ENCODE results near the gene ITPR1. TPM values are rescaled to one million over a fixed set of nuclear protein-coding genes. Genes with fewer than 3 reads are reported as not detected.

ITPR1 gene
- total RNA-seq, 1 donor from 2014 or later, result 143 TPM

DNA sequence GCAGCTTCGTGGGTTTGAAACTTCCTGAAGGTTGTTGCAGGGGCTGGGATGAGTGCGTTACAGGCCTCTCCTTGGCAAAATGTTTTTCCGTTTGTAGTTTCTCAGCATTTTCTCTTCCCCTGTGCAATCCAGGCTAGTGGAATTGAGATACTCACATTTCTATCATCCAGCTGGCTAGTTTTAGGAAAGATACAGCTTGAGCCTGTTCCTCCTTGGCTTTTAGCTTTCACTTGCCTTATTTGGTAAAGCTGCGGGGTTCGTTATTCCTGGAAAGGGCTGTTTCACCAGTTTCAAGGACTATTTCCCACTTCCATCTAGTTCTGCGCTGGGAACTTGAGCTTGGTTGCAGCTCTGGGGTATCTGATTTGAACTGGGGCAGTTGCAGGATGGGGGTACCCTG is 90.3 kb downstream of the ITPR1 start:
- ChIA-PET CTCF (interaction anchor here (0.6 to 1.9 kb wide), 4 partner anchors 50 to 232 kb away, joined by 4 to 7 read pairs (median 5); no protein-coding TSS in a partner anchor), POLR2A (interaction anchor here (0.9 to 1.8 kb wide), 2 partner anchors 80 to 90 kb away, joined by 3 to 4 read pairs; partner anchors contain the start of gene ITPR1)
- intact Hi-C loops (cut with micrococcal nuclease), result loop anchor here (5.0 kb wide), 1 partner anchor 76 kb away; no protein-coding TSS in a partner anchor
- no peaks in the 10 kb centered on the region for H3K27me3 Mint-ChIP-seq
- H3K4me1 Mint-ChIP-seq, result peaks cover 80% of the 10 kb centered on the region
- TF ChIP-seq, protein P1, sequence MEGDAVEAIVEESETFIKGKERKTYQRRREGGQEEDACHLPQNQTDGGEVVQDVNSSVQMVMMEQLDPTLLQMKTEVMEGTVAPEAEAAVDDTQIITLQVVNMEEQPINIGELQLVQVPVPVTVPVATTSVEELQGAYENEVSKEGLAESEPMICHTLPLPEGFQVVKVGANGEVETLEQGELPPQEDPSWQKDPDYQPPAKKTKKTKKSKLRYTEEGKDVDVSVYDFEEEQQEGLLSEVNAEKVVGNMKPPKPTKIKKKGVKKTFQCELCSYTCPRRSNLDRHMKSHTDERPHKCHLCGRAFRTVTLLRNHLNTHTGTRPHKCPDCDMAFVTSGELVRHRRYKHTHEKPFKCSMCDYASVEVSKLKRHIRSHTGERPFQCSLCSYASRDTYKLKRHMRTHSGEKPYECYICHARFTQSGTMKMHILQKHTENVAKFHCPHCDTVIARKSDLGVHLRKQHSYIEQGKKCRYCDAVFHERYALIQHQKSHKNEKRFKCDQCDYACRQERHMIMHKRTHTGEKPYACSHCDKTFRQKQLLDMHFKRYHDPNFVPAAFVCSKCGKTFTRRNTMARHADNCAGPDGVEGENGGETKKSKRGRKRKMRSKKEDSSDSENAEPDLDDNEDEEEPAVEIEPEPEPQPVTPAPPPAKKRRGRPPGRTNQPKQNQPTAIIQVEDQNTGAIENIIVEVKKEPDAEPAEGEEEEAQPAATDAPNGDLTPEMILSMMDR (IDR thresholded peaks at IDR 0.05), result no peak
- H3K4me3 Mint-ChIP-seq, result no peak overlapping the region
- H3K9me3 Mint-ChIP-seq, result no peaks in the 10 kb centered on the region
- H3K27ac Mint-ChIP-seq, result peak overlapping the region; percentile 91
- peaks cover under 1% of the 10 kb centered on the region for H3K36me3 Mint-ChIP-seq (ENCODE audit: low read depth)
- ATAC-seq (ENCODE audit: low read depth) (no peak), DNase-seq (no peak)

DNA sequence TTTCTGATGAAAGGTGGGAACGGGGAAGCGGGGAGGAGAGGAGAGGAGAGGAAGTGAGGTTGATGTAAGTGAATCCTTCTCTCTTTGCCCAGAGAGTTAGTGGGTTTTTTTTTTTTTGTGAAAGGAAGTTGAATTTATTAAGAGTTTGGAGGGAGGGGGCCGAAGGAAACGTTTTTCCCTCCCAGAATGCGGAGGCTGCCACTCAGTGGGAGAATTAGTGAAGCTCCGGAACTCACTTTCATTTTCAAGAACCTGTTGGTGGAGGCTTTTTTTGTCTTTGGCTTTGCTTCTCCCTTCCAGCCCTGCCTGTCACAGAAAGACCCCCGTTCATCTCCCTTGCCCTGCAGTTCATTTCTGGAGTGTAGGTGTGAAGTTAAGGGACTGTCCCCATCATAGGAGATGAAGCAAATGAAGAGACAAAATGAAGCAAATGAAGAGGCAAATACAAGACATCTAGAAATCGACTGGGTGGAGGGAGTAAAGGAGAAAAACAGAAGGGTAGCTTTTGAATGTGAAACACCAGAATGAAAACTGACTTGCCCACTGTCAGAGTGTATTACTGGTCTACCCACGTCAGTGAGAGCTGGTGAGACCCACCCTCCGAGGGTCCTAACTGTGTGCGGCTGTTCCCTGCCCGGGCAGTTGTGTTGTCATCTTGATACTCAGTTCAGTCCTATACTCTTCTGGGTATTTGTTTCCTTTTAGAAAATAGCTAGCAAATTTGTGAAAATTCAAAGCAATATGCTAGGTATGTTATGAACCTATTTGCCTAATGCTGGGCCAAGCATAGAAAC is 91.5 kb downstream of the ITPR1 start:
- ChIA-PET POLR2A (interaction anchor here (0.6 to 2.9 kb wide), 6 partner anchors 12 to 442 kb away, joined by 3 to 10 read pairs (median 4); partner anchors contain the start of genes ITPR1 and SUMF1), CTCF (interaction anchor here (1.6 to 1.9 kb wide), 3 partner anchors 49 to 234 kb away, joined by 4 to 7 read pairs (median 5); no protein-coding TSS in a partner anchor)
- intact Hi-C loops (cut with micrococcal nuclease), result loop anchor here (1.0 to 5.0 kb wide), 2 partner anchors 11 to 77 kb away; no protein-coding TSS in a partner anchor
- Mint-ChIP-seq H3K27ac (peak overlapping the region; percentile 91), H3K27me3 (no peaks in the 10 kb centered on the region), H3K4me3 (peak overlapping the region; percentile 85), H3K9me3 (no peaks in the 10 kb centered on the region), H3K36me3 (ENCODE audit: low read depth) (peaks cover 9% of the 10 kb centered on the region), H3K4me1 (peaks cover 85% of the 10 kb centered on the region)
- DNase-seq, result no peak
- peak; percentile 30 for ATAC-seq (ENCODE audit: low read depth)
- TF ChIP-seq, protein P1 (IDR thresholded peaks at IDR 0.05), result no peak

DNA sequence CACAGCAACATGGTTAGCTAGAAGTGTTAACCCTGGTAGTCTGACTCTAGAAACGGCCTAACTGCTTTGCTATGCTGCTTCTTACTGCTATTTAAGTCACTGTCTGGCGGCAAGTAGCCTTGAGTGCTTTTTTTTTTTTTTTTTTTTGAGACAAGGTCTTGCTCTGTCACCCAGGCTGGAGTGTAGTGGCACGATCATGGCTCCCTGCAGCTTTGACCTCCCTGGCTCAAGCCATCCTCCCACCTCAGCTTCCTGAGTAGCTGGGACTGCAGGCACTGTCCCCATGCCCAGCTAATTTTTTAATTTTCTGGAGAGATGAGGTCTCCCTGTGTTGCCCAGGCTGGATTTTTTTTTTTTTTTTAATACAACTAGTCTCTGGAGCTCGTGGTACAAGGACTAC is 93.2 kb downstream of the ITPR1 start:
- ATAC-seq (ENCODE audit: low read depth), result no peak
- H3K36me3 Mint-ChIP-seq (ENCODE audit: low read depth), result peaks cover 21% of the 10 kb centered on the region
- H3K9me3 Mint-ChIP-seq, result no peaks in the 10 kb centered on the region
- peaks cover 84% of the 10 kb centered on the region for H3K4me1 Mint-ChIP-seq
- no peak for DNase-seq
- ChIA-PET POLR2A (interaction anchor here (0.6 to 2.9 kb wide), 3 partner anchors 8 to 98 kb away, joined by 3 to 10 read pairs (median 4); partner anchors contain the start of gene ITPR1), CTCF (interaction anchor here (0.6 kb wide), 1 partner anchor 225 kb away, joined by 3 read pairs; no protein-coding TSS in a partner anchor)
- H3K27me3 Mint-ChIP-seq, result no peaks in the 10 kb centered on the region
- H3K4me3 Mint-ChIP-seq, result no peak overlapping the region
- TF ChIP-seq, protein P1 (IDR thresholded peaks at IDR 0.05), result no peak
- no peak overlapping the region for H3K27ac Mint-ChIP-seq
- intact Hi-C loops (cut with micrococcal nuclease), result no loop called here

DNA sequence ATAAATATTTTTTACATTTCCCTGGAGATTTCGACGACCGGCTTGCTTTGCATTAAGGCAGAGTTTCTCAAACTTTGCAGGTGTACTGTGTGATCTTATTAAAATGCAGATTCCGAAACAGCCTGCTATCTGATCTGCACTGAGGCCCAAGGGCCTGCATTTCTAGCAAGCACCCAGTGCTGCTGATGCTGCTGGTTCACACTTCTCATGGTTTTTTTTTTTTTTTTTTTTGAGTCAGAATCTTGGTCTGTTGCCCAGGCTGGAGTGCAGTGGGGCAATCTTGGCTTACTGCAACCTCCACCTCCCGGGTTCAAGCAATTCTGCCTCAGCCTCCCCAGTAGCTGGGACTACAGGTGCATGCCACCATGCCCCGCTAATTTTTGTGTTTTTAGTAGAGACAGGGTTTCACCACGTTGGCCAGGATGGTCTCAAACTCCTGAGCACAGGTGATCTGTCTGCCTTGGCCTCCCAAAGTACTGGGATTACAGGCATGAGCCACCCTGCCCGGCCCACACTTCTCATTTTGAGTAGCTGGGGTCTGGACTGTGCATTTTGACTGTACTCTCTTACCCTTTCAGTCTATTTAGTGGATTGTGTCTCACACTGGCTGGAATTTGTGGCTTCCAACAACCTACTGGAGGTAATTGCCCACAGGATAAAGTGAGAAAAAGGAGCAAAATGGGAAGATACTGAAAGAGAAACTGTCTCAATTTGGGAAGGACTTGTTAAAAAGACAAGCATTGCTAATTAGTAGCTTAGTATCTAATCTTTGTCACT is 94.1 kb downstream of the ITPR1 start:
- H3K27me3 Mint-ChIP-seq, result no peaks in the 10 kb centered on the region
- ChIA-PET CTCF (interaction anchor here (0.6 to 1.1 kb wide), 2 partner anchors 226 to 237 kb away, joined by 3 to 4 read pairs; no protein-coding TSS in a partner anchor), POLR2A (interaction anchor here (1.0 to 1.2 kb wide), 3 partner anchors 9 to 120 kb away, joined by 3 to 5 read pairs (median 3); partner anchors contain the start of gene SUMF1)
- peaks cover 24% of the 10 kb centered on the region for H3K36me3 Mint-ChIP-seq (ENCODE audit: low read depth)
- intact Hi-C loops (cut with micrococcal nuclease), result no loop called here
- peak overlapping the region; percentile 1 for H3K27ac Mint-ChIP-seq
- ATAC-seq (ENCODE audit: low read depth), result no peak
- TF ChIP-seq, protein P1 (IDR thresholded peaks at IDR 0.05), result no peak
- H3K4me1 Mint-ChIP-seq, result peaks cover 84% of the 10 kb centered on the region
- H3K9me3 Mint-ChIP-seq, result no peaks in the 10 kb centered on the region
- DNase-seq, result no peak
- H3K4me3 Mint-ChIP-seq, result no peak overlapping the region

Measured in activated B cell treated with CpG ODN at 0.5 μM for 24 hours (primary cell).